A673 (cell line): Measurements from ENCODE around the gene PPP1R13B. TPM values are rescaled to one million over a fixed set of nuclear protein-coding genes. Genes with fewer than 3 reads are reported as not detected.

Experiments used
- BruUV-seq: library from RNA; stranded (reverse); fragments of 400-500 nt; replicated peaks from 2 replicates; lab custom pipeline; 2021; lab: Mats Ljungman, UMichigan
- CTCF ChIA-PET: fragments of 300-600 bp; sonication (Branson Sonifier 250); formaldehyde crosslinking; loops from one replicate; lab custom pipeline; 2022; ENCODE audit warnings: antibody characterized with exemption; lab: Charles Lee
- POLR2A ChIA-PET: fragments of 300-600 bp; sonication (Branson Sonifier 250); formaldehyde crosslinking; loops from one replicate; lab custom pipeline; 2022; ENCODE audit warnings: antibody characterized with exemption; ENCODE audit not compliant: low non-redundant PET; lab: Charles Lee
- DNase-seq: peaks from one replicate; pipeline ENCODE4 v3.0.0-alpha.2; 2015; ENCODE audit warnings: low spot score
- H3K27ac ChIP-seq: fragments of 200-600 bp; sonication (generic); 2 replicates; pipeline ENCODE4 v1.5.1; 2016; ENCODE audit warnings: mixed run types, low read depth, mild to moderate bottlenecking, mixed read lengths, antibody characterized with exemption, low read length; ENCODE audit not compliant: poor library complexity, severe bottlenecking
- H3K27me3 ChIP-seq: fragments of 200-600 bp; sonication (generic); replicated peaks from 2 replicates; pipeline ENCODE4 v1.6.1; 2017; ENCODE audit warnings: mixed run types, low read depth, mild to moderate bottlenecking, mixed read lengths, antibody characterized with exemption, low read length; ENCODE audit not compliant: insufficient read depth, poor library complexity
- H3K36me3 ChIP-seq: fragments of 200-600 bp; sonication (generic); 2 replicates; pipeline ENCODE4 v1.6.1; 2016; ENCODE audit warnings: mixed run types, mild to moderate bottlenecking, mixed read lengths, antibody characterized with exemption, low read length; ENCODE audit not compliant: insufficient read depth, poor library complexity, severe bottlenecking
- H3K4me1 ChIP-seq: fragments of 200-600 bp; sonication (generic); 2 replicates; pipeline ENCODE4 v1.6.1; 2017; ENCODE audit warnings: mixed run types, mild to moderate bottlenecking, mixed read lengths, antibody characterized with exemption, low read length; ENCODE audit not compliant: insufficient read depth, poor library complexity, severe bottlenecking
- H3K4me3 ChIP-seq: fragments of 200-600 bp; sonication (generic); 2 replicates; pipeline ENCODE4 v1.5.1; 2016; ENCODE audit warnings: low read depth, mixed run types, mild to moderate bottlenecking, mixed read lengths, low read length; ENCODE audit not compliant: poor library complexity, severe bottlenecking
- H3K9me3 ChIP-seq: fragments of 200-600 bp; sonication (generic); 2 replicates; pipeline ENCODE4 v1.6.1; 2016; ENCODE audit warnings: mixed run types, low read depth, mild to moderate bottlenecking, mixed read lengths, antibody characterized with exemption, low read length; ENCODE audit not compliant: poor library complexity, severe bottlenecking
- CTCF ChIP-seq: fragments of 300-800, 200-600 bp; sonication (generic); conservative IDR thresholded peaks from 2 replicates; pipeline ENCODE4 v1.5.1; 2017; ENCODE audit warnings: low read depth, mild to moderate bottlenecking, antibody characterized with exemption, low read length, moderate library complexity, mixed read lengths
- EZH2 ChIP-seq: fragments of 200-600 bp; sonication (generic); IDR thresholded peaks from 2 replicates; pipeline ENCODE4 v1.6.1; 2017; ENCODE audit warnings: borderline replicate concordance, low read depth, mild to moderate bottlenecking, mixed read lengths, antibody characterized with exemption, low read length; ENCODE audit not compliant: poor library complexity, severe bottlenecking
- intact Hi-C: fragments of 100-400 bp; cut with micrococcal nuclease; formaldehyde crosslinking; loops from one replicate; pipeline ENCODE4 v1.10.0; 2022; ENCODE audit not compliant: unreplicated experiment
- total RNA-seq: library from RNA; stranded (reverse); gene quantifications from 2 replicates; pipeline ENCODE4 v1.2.3, GENCODE V29; 2021

Gene PPP1R13B
- total RNA-seq, 1 experiment from 2014 or later: 4.8 TPM

- H3K9me3 ChIP-seq: no peaks in the 10 kb centered on the region
- no peaks in the 10 kb centered on the region for H3K27me3 ChIP-seq
- no peaks in the 10 kb centered on the region for H3K36me3 ChIP-seq
- intact Hi-C loops: no loop called here
- H3K4me1 ChIP-seq: no peaks in the 10 kb centered on the region
- BruUV-seq: no TSS peak
- DNase-seq: no peak
- TF ChIP-seq EZH2 (no peak), CTCF (no peak)
- no peak overlapping the region for H3K27ac ChIP-seq
- H3K4me3 ChIP-seq: no peak overlapping the region
- ChIA-PET POLR2A (interaction anchor here (0.6 kb wide), 1 partner anchor 28 kb away, joined by 9 read pairs; no protein-coding TSS in a partner anchor), CTCF (no interaction called here)
Measured at GRCh38 chr14:103840014-103840413, 7.4 kb downstream of the PPP1R13B start.

- intact Hi-C loops: no loop called here
Measured at GRCh38 chr14:103839579-103839978, 7.8 kb downstream of the PPP1R13B start.

GRCh38 chr14:103838117-103838516 is 9.3 kb downstream of the PPP1R13B start:
- TF ChIP-seq CTCF: no peak
- TF ChIP-seq EZH2: no peak
- Histone ChIP-seq H3K4me3 (no peak overlapping the region), H3K27ac (no peak overlapping the region), H3K36me3 (no peaks in the 10 kb centered on the region), H3K9me3 (no peaks in the 10 kb centered on the region), H3K4me1 (no peaks in the 10 kb centered on the region), H3K27me3 (no peaks in the 10 kb centered on the region)
- CTCF ChIA-PET: no interaction called here
- no peak for DNase-seq
- POLR2A ChIA-PET: no interaction called here
- BruUV-seq: no TSS peak
- intact Hi-C loops: no loop called here

More at GRCh38 chr14:103839579-103839978, 7.8 kb downstream of the PPP1R13B start:
- H3K4me3 ChIP-seq: no peak overlapping the region
- no peaks in the 10 kb centered on the region for H3K27me3 ChIP-seq
- ChIA-PET POLR2A (interaction anchor here (0.6 kb wide), 1 partner anchor 27 kb away, joined by 9 read pairs; no protein-coding TSS in a partner anchor), CTCF (no interaction called here)
- no peaks in the 10 kb centered on the region for H3K36me3 ChIP-seq
- no TSS peak for BruUV-seq
- no peaks in the 10 kb centered on the region for H3K4me1 ChIP-seq
- H3K9me3 ChIP-seq: no peaks in the 10 kb centered on the region
- no peak overlapping the region for H3K27ac ChIP-seq
- DNase-seq: no peak
- no peak for TF ChIP-seq CTCF
- no peak for TF ChIP-seq EZH2
